NCI-H345 treated with DMSO at 0.1 percent for 48 hours (cell line): Measurements from ENCODE around the gene ZFX.
"Not testable (repeated sequence)": the region's sequence is repeated elsewhere in the genome, so short reads cannot be mapped to it uniquely, and the experiment has no call there.

Experiments used
- DNase-seq: peaks from one replicate; lab custom pipeline; 2025; ENCODE audit not compliant: unreplicated experiment; lab: John Stamatoyannopoulos, UW

The ZFX gene

GRCh38 chrX:24151513-24151912 is 2.0 kb downstream of the ZFX start:
- DNase-seq, result no peak

- DNase-seq, result no peak
Measured at GRCh38 chrX:24153178-24153795, 3.8 kb downstream of the ZFX start.

- DNase-seq, result no peak
Measured at GRCh38 chrX:24153796-24154189, 4.3 kb downstream of the ZFX start.

DNA sequence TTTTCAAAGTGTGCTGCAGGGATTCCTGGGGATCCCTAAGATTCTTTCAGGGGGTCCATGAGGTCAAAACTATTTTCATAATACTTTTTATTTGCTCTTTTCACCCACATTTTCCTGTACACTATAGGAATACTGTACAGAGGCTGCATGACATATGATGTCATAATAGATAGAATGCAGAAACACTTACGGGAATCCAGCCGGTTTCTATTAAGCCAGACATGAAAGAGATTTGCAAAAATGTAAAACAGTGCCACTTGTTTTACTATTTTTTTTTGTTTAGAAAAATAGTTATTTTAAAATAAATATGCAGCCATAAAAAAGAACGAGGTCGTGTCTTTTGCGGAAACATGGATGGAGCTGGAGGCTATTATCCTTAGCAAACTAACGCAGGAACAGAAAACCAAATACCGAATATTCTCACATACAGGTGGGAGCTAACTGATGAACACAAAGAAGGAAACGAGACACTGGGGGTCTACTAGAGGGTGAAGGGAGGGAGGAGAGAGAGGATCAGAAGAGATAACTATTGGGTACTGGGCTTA is 5.0 kb downstream of the ZFX start:
- no peak for DNase-seq

- DNase-seq, result not testable (repeated sequence)
Measured at GRCh38 chrX:24155747-24156146, 6.2 kb downstream of the ZFX start.

GRCh38 chrX:24156177-24156576 is 6.6 kb downstream of the ZFX start:
- DNase-seq, result no peak

DNA sequence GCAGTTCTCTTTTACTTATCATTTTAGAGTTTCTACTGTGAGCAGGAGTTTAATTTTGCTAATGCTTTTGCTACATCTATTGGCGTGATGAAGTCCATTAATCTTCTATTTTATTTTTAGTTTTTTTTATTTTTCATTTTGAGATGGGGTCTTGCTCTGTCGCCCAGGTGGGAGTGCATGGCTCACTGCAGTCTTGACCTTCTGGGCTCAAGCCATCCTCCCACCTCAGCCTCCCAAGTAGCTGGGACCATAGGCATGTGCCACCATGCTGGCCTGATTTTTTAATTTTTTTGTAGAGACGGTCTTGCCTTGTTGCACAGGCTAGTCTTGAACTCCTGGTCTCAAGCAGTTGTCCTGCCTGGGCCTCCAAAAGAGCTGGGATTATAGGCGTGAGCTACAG is 9.4 kb downstream of the ZFX start:
- DNase-seq, result no peak

GRCh38 chrX:24166078-24166477 is 16.5 kb downstream of the ZFX start:
- DNase-seq, result no peak

- no peak for DNase-seq
Measured at GRCh38 chrX:24167719-24168472, 18.4 kb downstream of the ZFX start.

- DNase-seq, result no peak
Measured at GRCh38 chrX:24168807-24169206, 19.3 kb downstream of the ZFX start.

DNA sequence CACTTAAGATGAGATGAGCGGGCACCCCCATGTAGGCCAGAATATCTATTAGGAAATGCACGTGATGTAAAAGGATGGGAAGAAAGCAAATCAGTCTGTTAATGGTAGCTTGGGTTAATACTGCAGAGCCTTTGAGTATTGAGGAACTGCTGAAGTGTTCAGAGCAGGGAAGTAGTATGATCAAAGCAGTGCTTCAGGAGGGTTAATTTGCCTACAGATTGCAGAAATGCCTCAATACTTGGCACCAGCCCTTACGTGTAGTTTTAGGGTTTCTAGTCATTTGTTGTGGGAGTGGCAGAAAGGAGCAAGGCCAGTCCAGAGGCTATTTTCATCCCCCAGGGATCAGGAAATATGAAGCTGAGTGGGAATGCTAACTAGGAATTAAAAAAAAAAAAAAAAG is 19.7 kb downstream of the ZFX start:
- DNase-seq, result no peak

DNA sequence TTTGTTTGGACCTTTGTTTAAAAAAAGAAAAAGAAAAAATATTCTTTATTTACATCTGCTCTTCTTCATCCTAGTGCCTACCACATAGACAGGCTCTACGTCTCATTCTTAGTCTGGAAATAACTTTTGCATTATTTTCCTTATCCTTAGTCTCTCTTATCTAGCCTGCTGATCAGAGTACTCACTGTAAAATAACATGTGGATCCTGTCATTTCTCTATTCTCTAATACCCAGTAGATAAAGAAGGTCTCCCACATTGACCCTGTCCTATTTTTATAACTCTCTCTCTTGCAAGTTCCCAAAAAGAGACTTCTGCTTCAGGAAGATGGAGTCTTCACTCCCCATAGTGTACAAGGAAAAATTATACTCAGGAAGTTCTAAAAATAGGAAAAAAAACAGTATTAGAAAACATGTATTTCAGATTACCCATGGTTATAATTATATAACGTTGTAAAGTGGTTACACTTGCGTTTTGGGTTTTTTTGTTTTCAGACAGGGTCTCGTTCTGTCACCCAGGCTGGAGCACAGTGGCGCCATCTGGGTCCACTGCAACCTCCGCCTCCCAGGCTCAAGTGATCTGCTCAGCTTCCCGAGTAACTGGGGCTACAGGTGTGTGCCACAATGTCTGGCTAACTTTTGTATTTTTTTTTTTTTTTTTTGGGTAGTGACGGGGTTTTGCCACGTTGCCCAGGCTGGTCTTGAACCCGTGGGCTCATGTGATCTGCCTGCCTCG is 23.8 kb downstream of the ZFX start:
- no peak for DNase-seq

DNA sequence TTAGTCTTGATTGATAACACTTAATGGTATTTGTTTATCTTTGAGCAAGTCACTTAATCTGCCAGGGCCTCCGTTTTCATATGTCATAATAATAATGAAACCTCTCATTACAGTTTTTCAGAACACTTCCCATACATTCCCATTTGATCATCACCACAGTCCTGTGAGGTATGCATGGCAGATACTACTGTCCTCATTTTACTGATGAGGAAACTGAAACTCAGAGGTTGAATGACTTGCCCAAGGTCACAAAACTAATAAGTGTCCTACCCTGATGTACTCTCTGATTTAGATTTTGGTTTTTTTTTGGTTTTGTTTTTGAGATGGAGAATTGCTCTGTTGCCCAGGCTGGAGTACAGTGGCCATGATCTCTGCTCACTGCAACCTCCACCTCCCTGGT is 25.7 kb downstream of the ZFX start:
- no peak for DNase-seq

DNA sequence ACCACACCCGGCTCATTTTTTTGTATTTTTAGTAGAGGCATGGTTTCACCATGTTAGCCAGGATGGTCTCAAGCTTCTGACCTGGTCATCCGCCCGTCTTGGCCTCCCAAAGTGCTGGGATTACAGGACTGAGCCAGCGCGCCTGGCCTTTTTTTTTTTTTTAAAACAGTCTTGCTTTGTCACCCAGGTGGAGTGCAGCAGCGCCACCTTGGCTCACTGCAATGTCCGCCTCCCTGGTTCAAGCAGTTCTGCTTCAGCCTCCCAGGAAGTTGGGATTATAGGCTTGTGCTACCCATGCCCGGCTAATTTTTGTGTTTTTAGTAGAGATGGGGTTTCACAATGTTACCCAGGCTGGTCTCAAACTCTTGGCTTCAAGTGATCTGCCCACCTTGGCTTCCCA is 28.9 kb downstream of the ZFX start:
- DNase-seq, result no peak

DNA sequence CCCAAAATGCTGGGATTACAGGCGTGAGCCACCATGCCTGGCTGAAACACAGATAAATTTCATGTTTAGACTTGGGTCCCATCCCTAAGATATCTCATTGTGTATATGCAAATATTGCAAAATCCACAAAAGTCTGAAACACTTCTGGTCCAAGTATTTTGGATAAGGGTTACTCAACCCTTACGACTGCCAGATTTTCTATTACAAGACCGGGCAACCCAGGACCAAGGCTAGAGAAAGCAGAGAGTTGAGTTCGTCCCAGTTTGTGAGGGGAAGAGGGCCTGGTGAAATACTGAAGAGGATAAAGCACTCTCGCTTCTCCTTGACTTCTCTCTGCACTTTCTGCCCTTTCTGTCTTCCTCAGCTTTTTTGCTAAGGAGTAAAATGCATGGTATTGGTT is 34.5 kb downstream of the ZFX start:
- DNase-seq, result no peak

DNA sequence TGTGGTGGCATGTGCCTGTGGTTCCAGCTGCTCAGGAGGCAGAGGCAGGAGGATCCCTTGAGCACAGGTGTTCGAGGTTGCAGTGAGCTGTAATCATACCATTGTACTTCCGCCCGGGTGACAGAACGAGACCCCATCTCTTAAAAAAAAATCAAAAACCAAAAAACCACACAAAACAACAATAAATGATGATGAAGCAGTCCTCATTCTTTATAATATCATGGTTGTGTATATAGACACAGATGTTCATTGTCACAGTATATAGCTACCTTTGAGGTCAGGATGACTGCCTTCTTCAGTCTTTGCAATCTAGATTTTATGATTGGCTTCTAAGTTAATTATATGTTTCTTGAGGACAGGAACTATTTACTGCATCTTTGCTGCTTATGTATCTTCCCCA is 37.0 kb downstream of the ZFX start:
- no peak for DNase-seq

- no peak for DNase-seq
Measured at GRCh38 chrX:24186986-24187385, 37.5 kb downstream of the ZFX start.

DNA sequence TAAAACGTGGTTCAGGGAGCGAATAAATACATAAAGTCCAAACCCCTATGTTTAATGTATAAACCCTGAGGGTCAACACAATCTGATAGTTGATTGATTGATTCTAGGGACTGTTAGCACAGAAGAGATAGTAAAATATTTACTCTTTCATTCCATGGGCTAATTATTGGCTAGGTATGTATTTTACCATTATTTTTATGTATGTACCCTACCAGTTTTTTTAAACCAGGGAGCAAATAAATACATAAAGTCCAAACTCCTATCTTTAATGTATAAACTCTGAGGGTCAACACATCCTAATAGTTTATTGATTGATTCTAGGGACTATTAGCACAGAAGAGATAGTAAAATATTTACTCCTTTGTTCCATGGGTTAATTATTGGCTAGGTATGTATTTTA is 40.0 kb downstream of the ZFX start:
- DNase-seq, result no peak

DNA sequence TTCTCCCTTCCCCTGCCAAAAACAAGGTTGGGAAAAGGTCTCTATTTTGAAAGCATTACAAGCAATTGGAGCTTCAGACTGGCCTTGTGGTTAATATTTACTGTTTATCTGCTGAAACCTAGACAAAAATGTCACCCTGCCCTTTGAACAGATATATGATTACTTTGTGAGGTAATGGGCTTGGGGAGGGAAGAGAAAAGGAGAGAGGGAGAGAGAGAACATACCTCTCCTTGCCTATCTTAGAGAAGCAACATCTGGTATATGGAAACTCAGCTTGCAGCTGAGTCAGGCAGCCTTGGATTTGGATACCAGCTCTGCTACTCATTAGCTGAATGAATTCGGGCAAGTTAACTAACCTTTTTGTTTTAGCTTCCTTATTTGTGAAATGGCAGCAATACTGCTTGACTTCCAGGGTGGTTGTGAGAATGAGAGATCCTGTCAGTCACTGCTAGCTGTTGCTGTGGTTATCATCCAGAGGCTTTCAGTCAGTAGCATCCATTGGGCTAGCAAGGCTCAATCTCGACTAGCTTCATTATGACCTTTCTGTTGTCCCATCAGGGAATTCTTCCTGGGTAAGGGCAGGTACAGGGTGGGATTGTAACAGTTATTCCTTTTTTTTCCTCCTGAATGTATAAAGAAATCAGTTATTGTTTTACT is 41.1 kb downstream of the ZFX start:
- DNase-seq, result no peak

DNA sequence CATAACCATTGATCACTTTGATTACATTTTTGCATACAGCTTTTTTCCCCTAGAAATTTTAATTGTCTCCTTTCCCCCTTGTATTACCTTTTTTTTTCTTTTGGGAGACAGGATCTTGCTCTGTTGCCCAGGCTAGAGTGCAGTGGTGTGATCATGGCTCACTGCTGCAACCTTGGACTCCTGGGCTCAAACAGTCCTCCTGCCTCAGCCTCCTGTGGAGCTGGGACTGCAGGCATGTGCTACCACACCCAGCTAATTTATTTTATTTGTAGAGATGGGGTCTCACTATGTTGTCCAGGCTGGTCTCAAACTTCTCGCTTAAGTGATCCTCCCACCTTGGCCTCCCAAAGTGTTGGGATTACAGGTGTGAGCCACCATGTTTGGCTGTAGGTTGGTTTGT is 47.0 kb downstream of the ZFX start:
- no peak for DNase-seq

DNA sequence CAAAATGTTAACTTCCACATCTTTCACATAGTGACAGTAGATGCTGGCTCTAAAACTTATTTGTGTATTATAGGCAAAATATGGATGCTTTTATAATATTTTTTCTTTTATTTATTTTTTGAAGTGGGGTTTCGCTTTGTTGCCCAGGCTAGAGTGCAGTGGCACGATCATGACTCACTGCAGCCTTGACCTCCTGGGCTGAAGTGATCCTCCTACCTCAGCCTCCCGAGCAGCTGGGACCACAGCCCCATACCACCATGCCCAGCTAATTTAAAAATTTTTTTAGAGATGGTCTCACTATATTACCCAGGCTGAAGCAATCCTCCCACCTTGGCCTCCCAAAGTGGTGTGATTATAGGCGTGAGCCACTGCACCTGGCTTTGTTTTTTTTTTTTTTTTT is 48.6 kb downstream of the ZFX start:
- DNase-seq, result no peak

DNA sequence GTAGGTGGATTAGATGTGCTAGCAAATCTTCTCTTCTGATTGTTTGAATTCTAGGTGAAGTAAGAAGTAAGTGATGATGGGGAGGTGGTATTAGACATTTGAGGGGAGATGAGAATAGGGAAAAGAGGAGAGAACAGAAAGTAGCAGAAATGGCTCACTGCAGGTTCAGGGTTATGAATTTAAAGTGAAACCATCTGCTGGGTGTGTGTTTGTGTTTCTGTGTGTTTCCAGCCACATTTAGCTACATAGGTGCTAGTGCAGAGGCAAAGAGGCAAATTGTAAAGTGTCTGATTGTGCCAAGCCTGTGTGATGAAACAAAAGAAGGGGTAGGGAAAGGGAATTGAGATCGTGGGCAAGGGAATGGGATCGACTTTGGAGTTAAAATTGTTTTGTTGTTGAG is 50.6 kb downstream of the ZFX start:
- no peak for DNase-seq
